ENCODE data around the gene TMPO. TPM values are rescaled to one million over a fixed set of nuclear protein-coding genes. Genes with fewer than 3 reads are reported as not detected.
"Not testable (repeated sequence)": the region's sequence is repeated elsewhere in the genome, so short reads cannot be mapped to it uniquely, and the experiment has no call there.

TMPO gene
- total RNA-seq, 1 donor from 2014 or later: 11.8 TPM

GRCh38 chr12:98561846-98562245, 46.5 kb downstream of the TMPO start:
- no peak for DNase-seq (ENCODE audit: low spot score)
- intact Hi-C loops (cut with DNase I): no loop called here

GRCh38 chr12:98572010-98572409, 56.6 kb downstream of the TMPO start:
- intact Hi-C loops (cut with DNase I): no loop called here
- no peak for DNase-seq (ENCODE audit: low spot score)

GRCh38 chr12:98574110-98574509, 58.7 kb downstream of the TMPO start:
- intact Hi-C loops (cut with DNase I): no loop called here
- DNase-seq (ENCODE audit: low spot score): no peak

- intact Hi-C loops (cut with DNase I): no loop called here
- DNase-seq (ENCODE audit: low spot score): no peak
Observed at GRCh38 chr12:98575013-98575412, 59.6 kb downstream of the TMPO start.

- intact Hi-C loops (cut with DNase I): not testable (repeated sequence)
Observed at GRCh38 chr12:98576795-98577194, 61.4 kb downstream of the TMPO start.

GRCh38 chr12:98578392-98578791, 63.0 kb downstream of the TMPO start:
- intact Hi-C loops (cut with DNase I): no loop called here

More at GRCh38 chr12:98576795-98577194, 61.4 kb downstream of the TMPO start:
- not testable (repeated sequence) for DNase-seq (ENCODE audit: low spot score)

GRCh38 chr12:98578821-98579220, 63.4 kb downstream of the TMPO start:
- DNase-seq (ENCODE audit: low spot score): no peak
- intact Hi-C loops (cut with DNase I): no loop called here

More at GRCh38 chr12:98578392-98578791, 63.0 kb downstream of the TMPO start:
- no peak for DNase-seq (ENCODE audit: low spot score)

- DNase-seq (ENCODE audit: low spot score): no peak
- intact Hi-C loops (cut with DNase I): no loop called here
Observed at GRCh38 chr12:98579347-98579746, 64.0 kb downstream of the TMPO start.

GRCh38 chr12:98579835-98580234, 64.4 kb downstream of the TMPO start:
- intact Hi-C loops (cut with DNase I): no loop called here
- DNase-seq (ENCODE audit: low spot score): no peak

- no peak for DNase-seq (ENCODE audit: low spot score)
- intact Hi-C loops (cut with DNase I): no loop called here
Observed at GRCh38 chr12:98580695-98581094, 65.3 kb downstream of the TMPO start.

- no peak for DNase-seq (ENCODE audit: low spot score)
Observed at GRCh38 chr12:98581101-98581500, 65.7 kb downstream of the TMPO start.

GRCh38 chr12:98582093-98582492, 66.7 kb downstream of the TMPO start:
- intact Hi-C loops (cut with DNase I): no loop called here
- no peak for DNase-seq (ENCODE audit: low spot score)

More at GRCh38 chr12:98581101-98581500, 65.7 kb downstream of the TMPO start:
- intact Hi-C loops (cut with DNase I): no loop called here

GRCh38 chr12:98587084-98587483, 71.7 kb downstream of the TMPO start:
- no peak for DNase-seq (ENCODE audit: low spot score)
- intact Hi-C loops (cut with DNase I): no loop called here

GRCh38 chr12:98591209-98591608, 75.8 kb downstream of the TMPO start:
- no peak for DNase-seq (ENCODE audit: low spot score)
- intact Hi-C loops (cut with DNase I): loop anchor here (2.0 kb wide), 1 partner anchor 24 kb away; no protein-coding TSS in a partner anchor

- DNase-seq (ENCODE audit: low spot score): no peak
- intact Hi-C loops (cut with DNase I): loop anchor here (1.0 kb wide), 1 partner anchor 52 kb away; the partner anchor contains the start of gene APAF1
Observed at GRCh38 chr12:98592825-98593322, 77.5 kb downstream of the TMPO start.

- intact Hi-C loops (cut with DNase I): loop anchor here (1.0 kb wide), 1 partner anchor 52 kb away; the partner anchor contains the start of gene APAF1
- peak; percentile 98 for DNase-seq (ENCODE audit: low spot score)
Observed at GRCh38 chr12:98593351-98594049, 78.1 kb downstream of the TMPO start, which contains the start of gene SLC25A3. SLC25A3 (plus strand) TSS chr12:98593686; CDS start chr12:98593979, 293 bp downstream.

GRCh38 chr12:98594050-98594835, 78.9 kb downstream of the TMPO start:
- intact Hi-C loops (cut with DNase I): no loop called here
- peak; percentile 77 for DNase-seq (ENCODE audit: low spot score)

- DNase-seq (ENCODE audit: low spot score): no peak
Observed at GRCh38 chr12:98595243-98595988, 80.0 kb downstream of the TMPO start.

GRCh38 chr12:98597313-98597712, 81.9 kb downstream of the TMPO start:
- DNase-seq (ENCODE audit: low spot score); intact Hi-C loops (cut with DNase I): not testable (repeated sequence)

More at GRCh38 chr12:98595243-98595988, 80.0 kb downstream of the TMPO start:
- intact Hi-C loops (cut with DNase I): no loop called here
